Stimulated activated CD4-positive, alpha-beta T cell treated with anti-CD3 and anti-CD28 coated beads, Interleukin-2, amount 100 ng/mL, for 4 hours (primary cell): ENCODE results near the gene PTPN21.

Experiments used
- DNase-seq: peaks from one replicate; pipeline ENCODE4 v3.0.0-alpha.2; 2020; ENCODE audit warnings: low read depth

PTPN21 gene

DNA sequence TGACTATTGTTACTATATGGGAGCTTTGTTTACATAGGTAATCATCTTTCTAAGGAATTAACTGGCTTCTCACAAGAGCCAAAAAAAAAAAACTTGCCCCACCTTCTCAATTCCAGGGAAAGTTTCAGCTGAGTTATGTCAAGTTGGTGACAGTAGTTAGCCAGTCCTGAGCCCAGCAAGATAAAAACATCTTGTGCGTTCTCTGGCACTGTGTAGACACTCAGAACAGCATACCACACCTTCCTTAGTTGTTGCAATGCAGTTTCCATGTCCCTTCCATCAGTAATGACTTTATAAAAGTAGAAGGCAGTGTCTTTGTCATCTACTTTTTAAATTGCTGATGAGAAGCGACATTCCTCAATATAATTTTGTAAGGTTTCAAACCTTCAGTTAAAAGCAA lies 50.2 kb downstream of the PTPN21 start:
- no peak for DNase-seq

DNA sequence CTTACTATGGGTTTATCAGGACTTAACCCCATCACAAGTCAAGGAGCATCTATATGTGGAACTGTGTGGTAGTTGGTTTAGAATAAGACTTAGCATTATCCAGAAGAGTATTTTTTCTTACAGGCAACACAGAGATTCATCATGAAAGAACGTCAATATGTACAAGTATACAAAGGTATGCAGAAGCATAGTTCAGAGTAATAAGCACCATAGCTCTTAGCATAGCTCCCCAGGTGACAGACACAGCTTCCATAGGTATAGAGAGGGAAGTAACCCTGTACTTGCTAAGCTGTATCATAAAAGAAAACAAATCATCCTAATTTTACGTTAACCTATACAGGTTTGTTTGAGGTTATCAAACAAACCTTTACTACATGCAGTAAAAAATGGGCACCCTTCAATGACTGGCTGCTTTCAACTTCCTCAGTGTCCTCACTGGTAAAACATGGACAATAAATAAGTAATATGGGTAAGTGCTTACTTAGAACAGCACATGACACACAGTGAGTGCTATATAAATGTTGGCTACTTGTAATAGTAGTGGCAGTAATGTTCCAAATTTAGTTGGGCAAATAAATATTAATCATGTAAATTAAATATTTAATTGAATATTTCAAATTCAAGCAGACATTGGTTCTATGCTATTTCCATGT lies 50.9 kb downstream of the PTPN21 start:
- DNase-seq = no peak

GRCh38 chr14:88502740-88503139 lies 52.1 kb downstream of the PTPN21 start:
- DNase-seq = no peak

DNA sequence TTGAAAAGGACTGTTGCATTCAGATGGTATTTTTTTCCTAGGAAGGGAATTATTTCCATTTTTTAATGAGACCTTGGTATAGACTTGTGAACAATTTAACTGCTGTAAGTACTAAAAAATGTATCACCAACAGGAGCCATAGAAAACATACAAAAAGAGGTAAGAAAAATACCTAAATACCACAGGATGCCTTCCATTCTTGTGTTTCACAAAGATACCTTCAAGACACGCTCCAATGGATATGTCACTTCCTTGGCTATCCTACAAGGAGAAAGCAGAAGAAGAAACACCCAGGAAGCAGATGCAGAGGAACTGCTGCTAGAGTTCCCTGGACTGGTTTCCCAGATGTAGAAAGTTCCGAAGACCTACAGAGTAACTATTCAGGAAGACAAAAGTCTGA lies 54.2 kb downstream of the PTPN21 start:
- no peak for DNase-seq

GRCh38 chr14:88499225-88499624 lies 55.6 kb downstream of the PTPN21 start:
- DNase-seq = no peak

- no peak for DNase-seq
Observed at GRCh38 chr14:88496414-88496813, 58.4 kb downstream of the PTPN21 start.

DNA sequence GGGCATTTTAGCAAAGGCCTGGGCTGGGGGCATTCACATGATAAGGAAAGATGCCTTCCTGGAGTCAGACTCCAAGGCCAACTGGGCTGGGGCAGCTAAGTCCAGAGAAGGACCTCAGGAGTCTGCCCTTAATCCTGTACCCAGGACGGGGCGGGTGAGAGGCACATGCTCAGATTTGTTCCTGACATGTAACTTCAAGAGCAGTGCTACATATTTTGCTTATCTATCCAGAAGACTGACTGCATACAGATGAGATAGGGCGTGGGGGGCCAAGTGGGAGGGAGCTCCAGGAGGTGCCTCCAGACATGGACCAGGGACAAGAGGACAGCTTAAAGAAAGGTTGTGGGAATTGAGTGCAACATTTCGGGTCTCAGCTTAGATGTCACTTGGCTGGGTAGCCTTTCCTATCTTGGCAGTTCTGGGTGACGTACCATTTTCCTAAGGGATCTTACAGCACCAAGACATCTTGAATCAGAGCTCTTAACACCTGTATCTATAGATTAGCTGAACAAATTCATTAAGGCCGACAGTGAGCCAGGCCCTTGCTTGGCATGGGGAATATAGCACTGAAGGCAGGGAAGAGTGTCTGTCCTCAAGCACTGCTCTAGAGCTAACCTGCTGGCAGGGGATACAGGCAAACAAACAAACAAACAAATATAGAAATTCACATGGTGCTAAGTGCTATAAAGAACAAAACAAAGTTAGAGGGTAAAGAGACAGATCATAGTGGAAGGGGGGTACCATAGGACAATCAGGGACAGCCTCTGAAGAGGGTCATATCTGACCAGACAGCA lies 61.2 kb downstream of the PTPN21 start:
- DNase-seq = no peak

- peak; percentile 48 for DNase-seq
Observed at GRCh38 chr14:88492272-88493089, 62.3 kb downstream of the PTPN21 start.

DNA sequence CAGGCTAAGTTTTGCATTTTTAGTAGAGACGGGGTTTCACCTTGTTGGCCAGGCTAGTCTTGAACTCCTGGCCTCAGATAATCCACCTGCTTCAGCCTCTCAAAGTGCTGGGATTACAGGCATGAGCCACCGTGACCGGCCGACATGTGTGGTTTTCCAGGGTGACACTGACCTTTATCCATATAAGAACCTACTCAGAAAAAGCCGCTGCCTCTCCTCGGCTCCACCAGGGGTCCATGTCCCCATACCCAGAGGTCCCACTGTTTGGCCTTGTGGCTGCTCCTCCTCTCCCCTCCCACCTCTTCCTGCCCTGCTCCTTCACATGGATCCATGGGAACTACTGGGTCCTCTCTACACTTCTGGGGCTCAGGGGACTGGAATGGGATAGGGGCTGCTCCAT lies 64.6 kb downstream of the PTPN21 start:
- no peak for DNase-seq

- DNase-seq = no peak
Observed at GRCh38 chr14:88488897-88489296, 65.9 kb downstream of the PTPN21 start.

DNA sequence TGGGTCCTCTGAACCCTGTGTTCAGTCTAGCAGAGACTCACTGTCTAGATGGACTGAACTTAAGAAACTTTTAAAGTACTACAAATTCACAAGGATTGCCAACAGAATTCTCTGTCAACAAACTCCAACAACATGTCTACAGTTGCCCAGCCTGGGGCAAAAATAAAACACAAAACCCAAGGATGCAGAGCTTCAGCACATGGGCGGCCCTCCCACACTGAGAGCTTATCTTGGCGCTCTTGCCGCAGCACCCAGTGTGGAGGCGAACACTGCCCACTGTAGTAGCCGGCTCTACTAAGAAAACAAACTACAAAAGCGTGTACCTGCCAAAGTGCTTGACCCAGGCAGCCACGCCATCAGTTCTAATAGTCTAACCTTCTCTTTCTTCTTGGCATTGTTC lies 66.7 kb downstream of the PTPN21 start:
- DNase-seq = no peak

DNA sequence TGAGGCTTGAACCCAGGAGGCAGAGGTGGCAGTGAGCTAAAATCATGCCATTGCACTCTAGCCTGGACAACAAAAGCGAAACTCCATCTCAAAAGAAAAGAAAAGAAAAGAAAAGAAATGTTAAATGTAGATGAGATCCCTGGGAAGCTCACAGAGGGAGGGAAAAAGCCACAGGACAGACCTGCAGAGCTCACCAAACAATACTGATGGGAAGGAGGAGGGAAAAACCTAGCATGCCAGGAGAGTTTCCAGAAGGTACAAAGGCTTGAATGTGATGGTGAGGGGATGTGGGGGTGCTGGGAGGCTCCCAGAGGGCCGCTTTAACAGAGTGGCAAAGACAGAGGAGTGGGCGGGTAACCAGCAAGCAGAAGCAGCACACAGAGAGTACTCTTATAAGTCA lies 72.3 kb downstream of the PTPN21 start:
- no peak for DNase-seq

DNA sequence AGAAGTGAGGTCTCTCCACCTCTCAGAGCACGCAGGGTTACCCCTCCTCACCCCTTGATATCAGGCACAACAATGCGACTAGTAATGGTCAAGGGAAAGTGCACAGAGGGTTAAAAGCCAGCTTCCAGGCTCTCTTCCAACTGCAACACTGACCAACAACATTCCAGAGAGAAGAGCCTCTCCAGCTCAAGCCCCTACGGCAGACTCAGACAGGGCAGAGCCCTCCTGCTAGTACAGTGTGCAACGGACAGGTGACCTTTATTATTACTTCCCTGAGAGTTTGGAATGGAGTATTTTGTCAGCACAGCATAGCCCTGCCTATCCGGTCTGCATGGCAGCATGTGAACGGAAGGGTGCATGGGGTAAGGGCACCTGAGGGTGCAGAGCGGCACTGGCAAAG lies 73.0 kb downstream of the PTPN21 start:
- no peak for DNase-seq

- no peak for DNase-seq
Observed at GRCh38 chr14:88481059-88481458, 73.7 kb downstream of the PTPN21 start.

DNA sequence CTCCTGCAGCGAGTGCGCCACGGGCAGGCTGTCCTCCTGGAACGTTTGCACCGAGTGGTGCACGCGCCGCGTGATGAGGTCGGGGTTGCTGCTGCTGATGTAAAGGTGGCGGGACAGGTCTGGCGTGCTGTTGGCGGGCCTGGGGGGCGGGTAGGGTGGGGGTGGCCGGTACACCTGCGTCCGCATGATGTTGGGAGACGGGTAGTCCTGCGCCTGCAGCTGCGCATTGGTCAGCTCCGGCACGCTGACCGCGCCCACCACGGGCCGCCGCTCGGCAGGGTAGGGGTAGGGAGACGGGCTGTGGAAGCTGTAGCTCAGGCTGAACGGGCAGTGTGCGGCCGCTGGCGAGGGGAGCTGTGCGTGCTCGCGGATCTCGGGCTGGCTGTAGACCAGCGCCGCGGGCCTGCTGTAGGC lies 75.2 kb downstream of the PTPN21 start:
- DNase-seq = no peak

DNA sequence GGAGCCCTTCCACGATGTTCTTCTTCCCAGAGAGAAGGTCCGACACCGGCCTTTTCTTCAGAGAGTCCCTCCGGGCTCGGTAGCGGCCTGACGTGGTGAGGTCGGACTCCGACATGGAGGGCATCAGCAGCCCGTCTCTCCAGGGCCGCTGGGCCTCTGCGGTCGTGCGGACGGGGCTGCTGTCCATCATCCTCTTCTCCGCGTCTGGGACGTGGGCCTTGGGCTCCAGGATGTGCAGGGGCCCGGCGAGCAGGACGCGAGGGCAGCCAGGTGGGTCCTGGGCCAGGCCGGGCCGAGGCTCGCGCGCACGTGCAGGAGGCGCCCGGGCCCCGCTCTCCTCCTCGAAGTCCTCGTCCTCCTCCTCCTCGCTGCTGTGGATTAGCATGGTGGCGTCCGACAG lies 75.9 kb downstream of the PTPN21 start:
- DNase-seq = no peak

DNA sequence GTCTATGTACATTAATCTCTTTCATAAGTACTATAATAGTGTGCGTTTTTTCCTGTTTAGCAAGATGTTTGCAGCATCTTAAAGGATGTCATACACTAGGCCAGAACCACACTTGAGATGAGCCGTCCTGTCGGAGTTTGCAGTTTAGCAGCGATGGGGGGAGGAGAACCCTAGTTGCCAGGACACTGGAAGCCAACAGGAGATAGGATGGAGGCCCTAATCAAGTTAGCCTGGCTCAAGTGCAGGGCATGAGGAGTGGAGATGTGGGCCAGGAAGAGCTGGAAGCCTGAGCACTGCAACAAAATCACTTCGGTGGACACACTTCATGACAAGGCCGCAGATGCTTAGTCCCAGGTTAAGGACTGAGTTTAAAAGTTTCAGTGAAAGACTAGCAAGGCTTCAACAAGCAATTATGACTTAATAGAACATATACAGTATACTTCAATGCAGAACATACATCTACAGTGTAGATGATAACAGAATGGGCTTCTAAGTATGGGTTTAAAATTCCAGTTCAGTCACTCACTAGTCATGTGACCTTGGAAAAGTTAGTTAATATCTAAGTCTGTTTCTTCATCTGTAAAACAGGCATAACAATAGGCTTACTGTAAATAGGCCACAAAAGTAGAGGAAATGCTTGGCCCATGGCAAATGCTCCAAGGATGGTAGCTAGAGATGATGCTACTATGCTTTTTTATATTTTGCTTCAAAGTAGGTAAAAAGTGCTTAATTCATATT lies 77.1 kb downstream of the PTPN21 start:
- DNase-seq = no peak

GRCh38 chr14:88476825-88477224 lies 78.0 kb downstream of the PTPN21 start:
- no peak for DNase-seq

DNA sequence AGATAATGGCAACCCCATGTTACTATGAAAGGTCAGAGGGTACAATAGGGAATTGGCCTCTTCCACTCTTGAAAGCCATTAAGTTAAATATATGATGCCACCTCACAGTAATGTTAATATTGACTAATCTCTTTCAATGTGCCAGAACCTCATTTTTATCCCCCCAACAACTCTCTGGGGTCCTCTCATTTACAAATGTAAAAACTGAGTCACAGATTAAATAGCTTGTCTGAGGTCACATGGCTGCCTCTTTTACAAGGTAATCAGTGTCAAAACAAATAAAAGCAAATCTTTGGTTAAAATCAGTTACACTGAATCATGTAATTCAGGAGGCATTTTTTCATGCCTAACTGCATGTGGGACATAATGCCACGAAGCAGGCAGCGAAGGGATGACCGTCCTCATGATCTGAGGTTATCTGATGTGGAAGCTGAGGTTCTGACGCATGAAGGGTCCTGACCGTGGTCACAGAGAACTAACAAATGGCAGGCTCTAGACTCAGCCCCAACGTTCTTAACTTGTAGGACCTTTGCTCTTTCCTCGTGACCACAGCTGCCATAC lies 78.5 kb downstream of the PTPN21 start:
- no peak for DNase-seq

DNA sequence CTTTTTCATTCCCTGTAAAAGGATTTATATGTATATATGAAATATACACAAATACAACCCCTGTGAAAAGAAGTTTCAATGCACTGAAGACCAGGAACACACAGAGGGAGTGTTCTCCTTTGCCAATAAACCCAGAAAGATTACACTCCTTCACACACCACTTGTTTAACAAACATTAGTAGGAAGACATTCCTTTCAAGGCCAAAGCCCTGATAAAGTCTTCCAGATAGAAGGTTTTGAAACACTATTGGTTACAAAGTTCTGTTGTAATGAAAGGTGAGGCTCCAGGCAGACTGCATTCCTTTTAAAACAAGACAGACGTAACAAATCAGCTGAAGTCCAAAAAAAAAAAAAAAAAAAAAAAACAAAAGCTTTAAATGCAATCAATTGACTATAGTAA lies 81.0 kb downstream of the PTPN21 start:
- no peak for DNase-seq

DNA sequence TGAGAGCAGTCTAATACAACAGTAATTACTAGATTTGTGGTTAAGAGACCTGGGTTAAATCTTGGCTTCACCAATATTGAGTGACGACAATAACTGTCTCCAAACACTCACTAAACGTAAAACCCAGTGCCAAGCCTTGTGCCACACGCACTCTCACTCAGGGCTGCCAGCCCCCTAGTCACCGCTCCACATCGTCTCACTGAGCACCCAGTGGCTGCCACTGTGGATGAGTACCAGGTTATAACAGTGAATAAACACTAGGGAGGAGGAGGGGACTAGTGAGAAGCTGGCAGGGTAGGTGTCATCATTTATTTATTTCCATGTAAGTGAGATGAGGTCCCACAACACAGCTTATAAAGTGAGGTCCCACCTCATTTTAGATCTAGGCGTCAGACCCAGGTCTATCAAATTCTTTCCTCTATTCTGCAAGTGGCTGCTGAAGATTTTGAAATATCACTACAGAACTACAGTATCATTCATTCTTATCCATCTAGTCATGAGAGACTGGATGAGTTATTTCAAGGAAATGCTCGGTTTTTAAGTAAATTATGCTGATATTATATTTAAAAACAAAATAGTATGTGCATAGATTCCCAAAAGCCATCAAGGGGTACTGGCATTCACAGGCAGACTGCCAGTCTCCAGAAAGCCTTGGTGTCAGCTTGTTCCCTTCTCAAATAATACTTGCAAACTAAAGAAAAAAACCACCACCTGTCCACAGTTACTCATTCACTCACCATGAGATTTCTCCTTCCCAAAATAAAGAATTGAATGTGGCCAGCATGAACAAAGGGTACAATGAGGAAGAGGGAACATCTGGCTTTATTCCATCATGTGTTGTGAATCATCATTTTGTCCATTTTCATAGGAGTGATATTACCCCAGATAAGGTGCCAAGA lies 84.0 kb downstream of the PTPN21 start:
- DNase-seq = no peak
